ENCODE measurements around the gene ESR1.
A peak's percentile ranks its signal among the peaks of the same experiment; 100 is the strongest.
"Not testable (repeated sequence)": the region's sequence is repeated elsewhere in the genome, so short reads cannot be mapped to it uniquely, and the experiment has no call there.

Gene ESR1

DNA sequence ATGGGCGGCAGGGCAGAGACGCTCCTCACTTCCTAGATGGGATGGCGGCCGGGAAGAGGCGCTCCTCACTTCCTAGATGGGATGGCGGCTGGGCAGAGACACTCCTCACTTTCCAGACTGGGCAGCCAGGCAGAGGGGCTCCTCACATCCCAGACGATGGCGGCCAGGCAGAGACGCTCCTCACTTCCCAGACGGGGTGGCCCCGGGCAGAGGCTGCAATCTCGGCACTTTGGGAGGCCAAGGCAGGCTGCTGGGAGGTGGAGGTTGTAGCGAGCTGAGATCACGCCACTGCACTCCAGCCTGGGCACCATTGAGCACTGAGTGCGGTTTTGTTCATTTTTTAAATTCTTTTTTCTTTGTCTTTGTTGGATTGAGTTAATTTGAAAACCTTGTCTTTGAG lies 92.3 kb downstream of the ESR1 start:
- not testable (repeated sequence) for DNase-seq

DNA sequence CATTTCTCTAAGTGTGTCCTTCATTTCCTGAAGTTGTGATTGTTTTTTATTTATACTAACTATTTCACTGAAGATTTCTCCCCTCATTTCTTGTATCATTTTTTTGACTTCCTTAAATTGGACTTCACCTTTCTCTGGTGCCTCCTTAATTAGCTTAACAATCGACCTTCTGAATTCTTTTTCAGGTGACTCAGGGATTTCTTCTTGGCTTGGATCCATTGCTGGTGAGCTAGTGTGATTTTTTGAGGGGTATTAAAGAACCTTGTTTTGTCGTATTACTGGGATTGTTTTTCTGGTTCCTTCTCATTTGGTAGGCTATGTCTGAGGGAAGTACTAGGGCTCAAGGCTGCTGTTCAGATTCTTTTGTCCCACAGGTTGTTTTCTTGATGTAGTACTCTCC lies 92.8 kb downstream of the ESR1 start:
- no peak for DNase-seq

- DNase-seq = peak; percentile 74
These were observed 93.5 kb downstream of the ESR1 start for GRCh38 chr6:151901009-151901411.

DNA sequence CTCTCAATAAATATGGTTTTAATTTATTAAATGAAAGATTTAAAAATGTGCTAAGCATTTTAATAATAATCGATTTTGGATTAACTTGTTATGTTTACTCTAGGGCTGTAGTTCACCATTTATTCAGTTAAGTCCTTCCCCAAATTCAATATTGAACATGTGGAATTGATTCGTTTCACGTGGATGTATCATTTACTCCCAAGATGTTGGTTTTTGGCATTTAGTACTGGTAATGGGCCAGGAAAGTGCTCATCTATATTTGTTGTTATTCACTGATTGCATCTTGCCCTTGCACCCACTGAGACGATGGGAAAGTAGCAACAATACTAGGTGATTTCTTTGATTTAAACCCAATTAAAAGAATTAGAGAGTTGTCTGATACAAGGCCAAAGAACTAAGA lies 97.1 kb downstream of the ESR1 start:
- DNase-seq = no peak

GRCh38 chr6:151905072-151905471 lies 97.6 kb downstream of the ESR1 start:
- no peak for DNase-seq

DNA sequence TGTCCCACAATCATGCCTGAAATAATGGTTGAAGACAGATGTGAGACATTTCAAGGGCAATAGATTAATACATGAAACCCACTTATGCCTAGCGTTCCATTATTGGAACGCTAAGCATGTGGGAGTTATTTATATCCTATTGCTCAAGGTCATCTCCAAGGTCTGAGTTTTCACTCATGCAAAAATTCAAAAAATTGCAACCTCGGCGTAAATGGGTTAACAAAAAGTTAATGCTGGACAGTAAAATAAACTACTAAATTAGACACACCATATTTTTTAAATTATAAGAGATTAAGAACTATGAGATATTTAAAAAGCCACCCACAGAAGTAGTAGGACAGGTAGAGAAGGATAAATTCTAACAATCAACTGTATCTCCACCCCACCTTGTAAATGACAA lies 98.4 kb downstream of the ESR1 start:
- DNase-seq = no peak

DNA sequence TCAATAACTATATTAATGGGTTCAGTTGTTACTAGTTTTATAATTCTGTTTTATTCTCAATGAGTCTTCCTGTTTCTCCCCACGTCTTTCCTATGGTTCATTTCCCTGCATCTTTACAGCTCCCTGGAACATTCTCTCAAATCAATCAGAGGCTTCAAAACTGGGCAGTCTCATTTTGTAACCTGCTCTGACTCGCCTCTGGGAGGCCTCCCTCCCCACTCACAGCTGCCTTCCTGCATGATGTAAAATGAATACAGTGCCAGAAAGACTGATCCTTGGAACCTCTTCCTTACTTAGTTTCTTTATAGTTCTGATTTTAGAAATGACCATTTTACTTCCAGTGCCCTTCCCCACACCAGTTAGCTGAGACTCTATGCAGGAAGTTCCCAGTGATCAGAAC lies 103.9 kb downstream of the ESR1 start:
- DNase-seq = peak; percentile 24

GRCh38 chr6:151914484-151914883 lies 107.0 kb downstream of the ESR1 start:
- peak; percentile 35 for DNase-seq

- no peak for DNase-seq
These were observed 108.6 kb downstream of the ESR1 start for GRCh38 chr6:151916075-151916474.

GRCh38 chr6:151916680-151917164 lies 109.2 kb downstream of the ESR1 start:
- DNase-seq = peak; percentile 66

GRCh38 chr6:151917531-151918329 lies 110.2 kb downstream of the ESR1 start:
- DNase-seq = no peak

GRCh38 chr6:151940307-151940706 lies 132.8 kb downstream of the ESR1 start:
- no peak for DNase-seq

DNA sequence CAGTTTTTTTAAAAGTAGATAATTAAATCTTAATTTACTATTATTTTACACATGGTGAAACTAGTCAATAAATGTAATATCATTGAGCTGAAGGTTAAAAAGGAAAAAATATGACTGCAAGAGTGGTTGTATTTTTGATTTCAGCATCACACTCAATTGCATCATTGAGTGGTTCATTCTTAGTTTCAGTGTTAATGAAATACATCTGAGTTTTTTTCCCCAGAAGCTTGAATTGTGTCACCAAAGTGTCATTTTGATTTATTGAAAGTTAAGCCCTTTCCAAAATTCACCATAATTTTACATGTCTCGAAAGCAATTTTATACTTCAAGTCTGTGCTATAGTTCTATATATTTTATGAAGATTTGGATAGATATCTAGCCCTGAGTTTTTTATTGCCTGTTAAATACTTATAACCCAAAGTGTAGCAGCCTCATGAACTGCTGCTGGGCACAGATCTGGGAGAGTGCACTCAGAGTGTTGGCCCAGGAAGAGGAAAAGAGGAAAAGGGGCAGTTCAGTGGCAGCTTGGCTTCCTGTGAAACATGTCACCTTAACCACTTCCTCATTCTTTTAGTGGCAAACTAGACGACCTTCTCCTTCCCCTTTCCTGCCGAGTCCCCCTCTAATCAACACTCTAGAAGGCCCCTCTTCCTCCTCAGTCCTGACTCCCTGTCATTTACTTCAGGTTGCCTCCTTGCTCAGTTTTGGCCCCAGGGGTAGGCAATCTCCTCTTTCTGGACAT lies 140.7 kb downstream of the ESR1 start:
- DNase-seq = no peak

DNA sequence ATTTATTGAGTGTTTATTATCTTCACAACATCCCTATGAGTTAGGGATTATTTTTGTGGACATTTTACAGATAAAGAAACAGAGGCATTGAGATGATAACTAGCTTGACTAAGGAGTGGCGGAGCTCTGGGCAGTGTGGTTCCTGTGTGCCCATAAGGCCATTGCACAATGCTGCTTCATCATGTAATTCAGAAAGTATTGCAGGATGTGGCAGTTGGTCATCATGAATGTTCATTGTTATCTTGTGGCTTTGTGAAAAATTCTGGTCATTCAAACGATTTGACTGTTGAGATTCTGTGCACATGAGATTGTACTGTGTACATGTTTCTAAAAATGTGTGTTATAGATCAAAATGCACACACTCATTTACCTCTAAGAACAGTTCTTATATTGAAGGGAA lies 150.8 kb downstream of the ESR1 start:
- DNase-seq = peak; percentile 78

- no peak for DNase-seq
These were observed 151.6 kb downstream of the ESR1 start for GRCh38 chr6:151959086-151959485.

- no peak for DNase-seq
These were observed 154.3 kb downstream of the ESR1 start for GRCh38 chr6:151961809-151962208.

- DNase-seq = peak; percentile 49
These were observed 154.9 kb downstream of the ESR1 start for GRCh38 chr6:151962246-151962846.

GRCh38 chr6:151963001-151963400 lies 155.5 kb downstream of the ESR1 start:
- DNase-seq = no peak

DNA sequence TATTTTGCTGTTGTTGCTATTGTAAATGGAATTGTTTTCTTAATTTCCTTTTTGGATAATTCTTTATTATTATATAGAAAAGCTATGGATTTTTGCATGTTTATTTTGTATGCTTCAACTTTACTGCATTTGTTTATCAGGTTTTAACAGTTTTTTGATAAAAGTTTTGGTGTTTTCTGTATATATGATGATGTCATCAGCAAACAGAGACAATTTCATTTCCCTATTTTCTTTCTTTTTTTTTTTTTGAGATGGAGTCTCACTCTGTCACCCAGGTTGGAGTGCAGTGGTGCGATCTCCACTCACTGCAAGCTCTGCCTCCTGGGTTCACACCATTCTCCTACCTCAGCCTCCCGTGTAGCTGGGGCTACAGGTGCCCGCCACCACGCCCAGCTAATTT lies 156.9 kb downstream of the ESR1 start:
- not testable (repeated sequence) for DNase-seq

DNA sequence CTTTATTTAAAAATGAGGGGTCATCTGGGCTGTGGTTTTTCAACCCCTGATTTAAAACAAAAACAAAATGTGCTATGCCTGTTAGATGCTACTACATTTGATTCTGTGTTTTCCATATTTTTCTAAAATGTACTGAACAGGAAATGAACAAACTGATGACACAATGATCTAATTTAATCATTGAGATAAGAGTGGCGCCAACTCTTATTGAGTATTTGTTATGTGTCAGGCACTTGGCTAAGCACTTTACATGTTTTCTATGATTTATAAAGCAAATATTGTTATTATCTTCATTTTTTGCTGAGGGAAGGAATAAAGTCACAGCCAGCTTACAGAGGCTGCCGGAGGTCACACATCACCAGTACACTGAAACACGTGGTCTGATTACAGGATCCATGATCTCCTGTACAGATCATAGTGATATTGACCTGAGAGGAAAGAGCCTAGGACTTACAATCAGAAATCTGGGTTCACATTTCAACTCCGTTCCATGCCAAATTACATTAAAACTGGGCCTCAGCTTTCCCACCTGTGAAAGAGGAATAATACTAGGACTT lies 166.7 kb downstream of the ESR1 start:
- no peak for DNase-seq

DNA sequence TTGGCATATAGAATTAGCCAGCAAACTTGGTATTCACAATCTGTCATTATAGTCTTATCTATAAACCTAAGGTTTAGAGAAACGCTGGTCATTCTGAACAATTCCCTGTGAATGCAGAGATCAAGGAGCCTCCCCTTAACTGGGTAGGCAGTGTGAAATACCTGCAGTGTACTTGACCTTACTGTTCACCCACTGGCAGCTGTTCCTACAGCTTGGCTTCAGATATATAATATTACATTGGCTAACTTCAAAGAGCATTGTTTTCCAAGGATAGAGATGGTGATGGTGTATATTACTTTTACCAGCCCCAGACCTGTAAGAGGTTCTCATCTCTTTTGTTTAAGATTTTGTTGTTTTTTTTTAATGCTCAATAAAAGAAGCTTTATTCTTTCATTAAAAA lies 168.3 kb downstream of the ESR1 start:
- DNase-seq = no peak

DNA sequence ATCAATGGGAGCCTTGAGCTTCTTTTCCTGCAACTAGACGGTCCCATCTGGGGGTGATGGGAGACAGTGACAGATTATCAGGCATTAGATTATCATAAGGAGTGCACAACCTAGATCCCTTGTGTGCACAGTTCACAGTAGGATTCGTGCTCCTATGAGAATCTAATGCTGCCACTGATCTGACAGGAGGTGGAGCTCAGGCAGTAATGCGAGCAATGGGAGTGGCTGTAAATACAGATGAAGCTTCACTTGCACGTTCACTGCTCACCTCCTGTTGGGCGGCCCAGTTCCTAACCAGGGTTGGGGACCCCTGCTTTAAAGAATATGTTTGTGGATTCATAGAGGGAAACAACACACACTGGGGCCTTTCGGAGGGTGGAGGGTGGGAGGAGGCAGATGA lies 180.7 kb downstream of the ESR1 start:
- DNase-seq = not testable (repeated sequence)

GRCh38 chr6:151992091-151992490 lies 184.6 kb downstream of the ESR1 start:
- peak; percentile 15 for DNase-seq

Data from NCI-H226 (cell line).